Measurements from ENCODE around the gene TAAR8. TPM values are rescaled to one million over a fixed set of nuclear protein-coding genes. Genes with fewer than 3 reads are reported as not detected.

The TAAR8 gene
- total RNA-seq, 4 donors from 2014 or later = not detected

DNA sequence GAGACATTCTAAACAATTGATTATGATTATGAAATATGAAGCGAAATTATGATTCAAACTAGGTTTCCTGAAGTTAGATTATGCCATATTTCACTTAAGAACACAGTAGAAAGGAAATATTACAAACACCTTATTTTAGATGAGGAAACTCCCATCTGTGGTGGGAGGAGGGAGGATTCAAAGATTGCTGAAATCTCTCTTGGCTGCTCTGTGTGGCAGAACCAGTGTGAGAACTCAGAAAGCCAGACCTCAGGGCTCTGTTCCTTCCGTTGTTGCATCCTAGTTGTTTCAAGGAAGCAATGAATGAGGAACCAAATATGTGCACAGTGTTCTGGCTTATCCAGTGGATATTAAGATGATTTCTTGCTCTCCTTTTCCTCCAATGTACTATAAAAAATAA is 35.0 kb downstream of the TAAR8 start:
- 42 to 44% methylated on average over 2 of the region's 2 CpGs for WGBS, 2 donors
- no peak for DNase-seq
- Histone ChIP-seq H3K4me3 (no peak overlapping the region), H3K36me3 (no peaks in the 10 kb centered on the region), H3K27me3 (no peaks in the 10 kb centered on the region), H3K27ac (no peak overlapping the region), H3K9me3 (no peaks in the 10 kb centered on the region), H3K4me1 (no peaks in the 10 kb centered on the region)
- no peak for TF ChIP-seq POLR2A (IDR thresholded peaks at IDR 0.05)
- TF ChIP-seq, protein P1, sequence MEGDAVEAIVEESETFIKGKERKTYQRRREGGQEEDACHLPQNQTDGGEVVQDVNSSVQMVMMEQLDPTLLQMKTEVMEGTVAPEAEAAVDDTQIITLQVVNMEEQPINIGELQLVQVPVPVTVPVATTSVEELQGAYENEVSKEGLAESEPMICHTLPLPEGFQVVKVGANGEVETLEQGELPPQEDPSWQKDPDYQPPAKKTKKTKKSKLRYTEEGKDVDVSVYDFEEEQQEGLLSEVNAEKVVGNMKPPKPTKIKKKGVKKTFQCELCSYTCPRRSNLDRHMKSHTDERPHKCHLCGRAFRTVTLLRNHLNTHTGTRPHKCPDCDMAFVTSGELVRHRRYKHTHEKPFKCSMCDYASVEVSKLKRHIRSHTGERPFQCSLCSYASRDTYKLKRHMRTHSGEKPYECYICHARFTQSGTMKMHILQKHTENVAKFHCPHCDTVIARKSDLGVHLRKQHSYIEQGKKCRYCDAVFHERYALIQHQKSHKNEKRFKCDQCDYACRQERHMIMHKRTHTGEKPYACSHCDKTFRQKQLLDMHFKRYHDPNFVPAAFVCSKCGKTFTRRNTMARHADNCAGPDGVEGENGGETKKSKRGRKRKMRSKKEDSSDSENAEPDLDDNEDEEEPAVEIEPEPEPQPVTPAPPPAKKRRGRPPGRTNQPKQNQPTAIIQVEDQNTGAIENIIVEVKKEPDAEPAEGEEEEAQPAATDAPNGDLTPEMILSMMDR (IDR thresholded peaks at IDR 0.05) = no peak
- intact Hi-C loops (cut with DNase I) = no loop called here

DNA sequence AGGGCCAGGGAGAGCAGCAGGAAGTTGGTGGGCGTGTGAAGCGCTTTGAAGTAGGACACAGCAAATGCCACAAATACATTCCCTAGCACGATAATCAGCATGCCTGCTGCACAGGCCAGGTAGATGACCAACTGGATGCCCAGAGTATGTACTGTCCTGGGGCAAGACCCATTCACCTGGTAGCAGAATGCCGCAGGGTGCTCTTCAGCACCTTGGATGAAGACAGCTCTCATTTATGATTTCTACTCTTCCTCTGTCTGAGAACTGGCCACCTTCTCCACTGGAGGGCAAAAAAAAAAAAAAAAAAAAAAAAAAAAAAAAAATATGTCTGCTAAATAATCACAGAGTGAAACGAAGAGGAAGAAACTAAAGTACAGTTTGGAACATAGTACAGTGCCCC is 37.0 kb downstream of the TAAR8 start, which contains the start of gene TAAR5:
Gene TAAR5, minus strand, starts transcription at position 288 of the 400 bp plus-strand sequence. Its CDS starts 55 bp downstream, at position 233.
- TF ChIP-seq POLR2A (IDR thresholded peaks at IDR 0.05) = no peak
- TF ChIP-seq, protein P1 (IDR thresholded peaks at IDR 0.05) = no peak
- Histone ChIP-seq H3K27me3 (no peaks in the 10 kb centered on the region), H3K4me3 (no peak within 1 kb of the TSS), H3K27ac (no peak within 1 kb of the TSS), H3K36me3 (no peaks in the 10 kb centered on the region), H3K9me3 (no peaks in the 10 kb centered on the region), H3K4me1 (no peaks in the 10 kb centered on the region)
- DNase-seq = no peak
- 54 to 81% methylated on average over 5 of the region's 5 CpGs for WGBS, 2 donors
- intact Hi-C loops (cut with DNase I) = no loop called here

DNA sequence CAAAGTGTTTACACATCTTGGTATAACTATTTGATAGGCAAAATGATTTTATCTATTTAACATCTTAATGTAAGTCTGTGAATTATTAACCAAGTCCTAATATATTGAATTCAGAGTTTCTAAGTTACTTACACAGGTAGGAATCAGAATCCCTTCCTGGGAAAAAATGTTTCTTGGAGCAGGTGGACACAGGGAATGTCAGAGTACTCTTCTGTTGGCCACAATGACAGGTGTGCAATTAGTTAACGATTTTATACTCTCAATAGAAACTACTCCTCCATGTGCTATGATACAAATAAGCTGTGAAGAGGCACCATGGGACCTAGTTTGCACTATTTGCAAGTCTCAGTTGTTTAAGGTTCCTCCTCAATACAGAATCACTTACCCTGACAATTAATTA is 37.9 kb downstream of the TAAR8 start:
- Histone ChIP-seq H3K9me3 (no peaks in the 10 kb centered on the region), H3K27ac (no peak overlapping the region), H3K27me3 (no peaks in the 10 kb centered on the region), H3K4me3 (no peak overlapping the region), H3K4me1 (no peaks in the 10 kb centered on the region), H3K36me3 (no peaks in the 10 kb centered on the region)
- TF ChIP-seq, protein P1 (IDR thresholded peaks at IDR 0.05) = no peak
- TF ChIP-seq POLR2A (IDR thresholded peaks at IDR 0.05) = no peak
- 81 to 89% methylated on average over 1 of the region's 1 CpG for WGBS, 2 donors
- intact Hi-C loops (cut with DNase I) = no loop called here
- no peak for DNase-seq

DNA sequence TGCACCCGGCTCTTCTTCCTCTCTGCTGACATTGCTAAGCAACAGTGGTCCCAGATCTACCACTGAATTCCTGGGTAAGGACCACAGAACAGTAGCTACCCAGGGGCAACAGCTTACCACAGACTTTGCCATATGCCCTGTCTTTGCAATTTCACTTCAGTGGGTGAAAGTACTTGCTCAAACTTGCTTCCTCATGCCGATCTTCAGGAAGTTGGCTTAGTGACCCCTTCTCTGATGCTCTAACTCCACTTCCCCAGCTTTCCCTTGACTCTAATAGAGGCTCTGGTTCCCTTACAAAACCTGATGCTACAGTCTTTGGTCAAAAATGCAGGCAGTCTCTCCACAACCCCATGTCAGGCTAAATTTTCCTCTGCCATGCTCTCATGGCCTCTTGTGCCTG is 40.4 kb downstream of the TAAR8 start:
- intact Hi-C loops (cut with DNase I) = no loop called here

DNA sequence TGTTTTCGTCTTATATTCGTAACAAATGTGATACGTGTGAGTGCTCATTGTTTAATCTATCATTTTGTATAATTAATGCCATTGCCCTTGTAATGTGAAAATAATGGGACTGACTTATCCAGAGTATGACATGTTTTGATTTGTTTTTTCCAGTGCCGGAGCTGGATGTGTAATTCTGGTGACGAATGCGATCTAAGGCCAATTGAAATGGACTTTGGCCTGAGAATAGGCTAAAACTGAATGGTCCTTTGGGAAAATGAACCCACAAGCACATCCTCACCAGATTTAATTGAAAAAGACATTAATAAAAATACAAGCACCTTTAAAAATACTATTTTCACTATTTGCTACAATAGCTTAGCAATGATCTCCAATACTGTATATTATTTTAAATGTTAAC is 43.7 kb downstream of the TAAR8 start:
- no peak for DNase-seq
- Histone ChIP-seq H3K4me3 (no peak overlapping the region), H3K27ac (no peak overlapping the region), H3K36me3 (no peaks in the 10 kb centered on the region), H3K4me1 (no peaks in the 10 kb centered on the region), H3K9me3 (no peaks in the 10 kb centered on the region), H3K27me3 (no peaks in the 10 kb centered on the region)
- no peak for TF ChIP-seq POLR2A (IDR thresholded peaks at IDR 0.05)
- TF ChIP-seq, protein P1 (IDR thresholded peaks at IDR 0.05) = no peak
- WGBS, 2 donors = 41 to 54% methylated on average over 6 of the region's 6 CpGs
- intact Hi-C loops (cut with DNase I) = no loop called here

More for the DNA sequence above, 40.4 kb downstream of the TAAR8 start:
- no peaks in the 10 kb centered on the region for H3K36me3 ChIP-seq
- no peak for TF ChIP-seq POLR2A (IDR thresholded peaks at IDR 0.05)
- TF ChIP-seq, protein P1 (IDR thresholded peaks at IDR 0.05) = no peak
- no peak for DNase-seq
- no peak overlapping the region for H3K4me3 ChIP-seq
- no peaks in the 10 kb centered on the region for H3K4me1 ChIP-seq
- 45 to 54% methylated on average over 2 of the region's 2 CpGs for WGBS, 2 donors
- no peaks in the 10 kb centered on the region for H3K9me3 ChIP-seq
- H3K27ac ChIP-seq = no peak overlapping the region
- H3K27me3 ChIP-seq = no peaks in the 10 kb centered on the region

Measured in esophagus squamous epithelium (tissue), 5 donors.